Measurements from ENCODE around the gene SSBP2.

Gene SSBP2

DNA sequence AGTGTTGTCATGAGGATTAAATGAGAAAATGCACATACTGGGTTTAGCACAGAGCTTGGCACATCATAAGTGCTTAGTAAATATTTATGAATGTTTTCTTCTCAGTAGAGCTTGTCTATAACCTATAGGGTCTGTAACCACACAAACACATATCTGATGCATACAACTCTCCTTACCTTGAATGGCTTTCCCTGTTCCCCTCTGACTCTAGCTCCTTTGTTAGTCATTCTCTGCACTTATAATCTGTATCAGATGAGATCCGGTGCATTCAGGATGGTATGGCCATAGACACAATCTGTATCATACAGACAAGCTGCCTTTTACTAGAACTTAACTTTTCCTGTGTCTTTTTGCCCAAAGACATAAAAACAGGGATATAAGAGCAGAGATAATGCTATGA is 11.1 kb upstream of the SSBP2 start:
- H3K27ac Mint-ChIP-seq: no peak overlapping the region
- DNase-seq: no peak
- CTCF ChIA-PET: interaction anchor here (0.8 to 2.0 kb wide), 3 partner anchors 11 to 89 kb away, joined by 3 to 7 read pairs (median 3); partner anchors contain the start of gene SSBP2
- no peak overlapping the region for H3K4me3 Mint-ChIP-seq
- no peaks in the 10 kb centered on the region for H3K27me3 Mint-ChIP-seq
- H3K36me3 Mint-ChIP-seq: no peaks in the 10 kb centered on the region
- no peaks in the 10 kb centered on the region for H3K9me3 Mint-ChIP-seq
- H3K4me1 Mint-ChIP-seq: peaks cover 16% of the 10 kb centered on the region

DNA sequence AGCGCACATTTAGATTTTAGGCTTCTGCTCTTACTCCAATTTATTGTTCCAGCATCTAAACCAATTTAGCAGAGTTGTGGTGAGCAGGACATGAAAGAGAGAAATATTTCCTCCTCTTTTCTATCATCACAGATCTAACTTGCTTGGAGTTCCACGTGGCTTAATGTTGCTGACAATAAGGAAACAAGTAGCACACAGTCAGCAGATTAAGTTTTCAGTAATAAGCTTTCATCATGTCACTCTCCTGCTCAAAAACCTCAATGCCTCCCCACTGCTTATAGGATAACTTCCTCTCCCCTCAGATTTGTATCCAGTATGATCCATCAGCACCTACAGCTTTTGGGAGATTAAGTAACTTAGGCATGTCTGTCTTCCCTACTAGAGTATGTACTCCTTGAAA is 10.4 kb upstream of the SSBP2 start:
- no peaks in the 10 kb centered on the region for H3K36me3 Mint-ChIP-seq
- H3K4me3 Mint-ChIP-seq: no peak overlapping the region
- H3K4me1 Mint-ChIP-seq: peaks cover 16% of the 10 kb centered on the region
- CTCF ChIA-PET: interaction anchor here (0.8 to 1.2 kb wide), 2 partner anchors 11 to 90 kb away, joined by 3 read pairs; partner anchors contain the start of gene SSBP2
- H3K27me3 Mint-ChIP-seq: no peaks in the 10 kb centered on the region
- no peaks in the 10 kb centered on the region for H3K9me3 Mint-ChIP-seq
- DNase-seq: no peak
- no peak overlapping the region for H3K27ac Mint-ChIP-seq

DNA sequence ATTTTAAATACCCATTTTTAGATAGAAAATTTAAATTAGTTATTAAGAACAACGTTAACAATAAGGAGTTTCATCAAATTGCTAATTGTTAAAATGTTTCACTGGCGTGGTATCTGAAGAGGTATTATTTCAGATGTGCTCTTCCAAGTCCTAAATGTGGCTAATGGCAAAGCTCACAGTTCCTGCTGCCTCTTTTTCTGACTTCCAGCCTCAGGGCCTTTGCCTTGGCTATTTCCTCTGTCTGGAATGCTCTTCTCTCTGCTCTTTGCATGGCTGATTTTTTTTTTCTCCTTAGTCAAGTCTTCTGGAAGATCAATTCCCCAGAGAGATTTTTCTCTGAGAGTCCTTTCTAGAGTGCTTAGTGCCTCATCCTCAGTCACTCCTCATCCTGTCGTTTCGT is 9.6 kb upstream of the SSBP2 start:
- no peak for DNase-seq
- CTCF ChIA-PET: no interaction called here
- Mint-ChIP-seq H3K9me3 (no peaks in the 10 kb centered on the region), H3K36me3 (no peaks in the 10 kb centered on the region), H3K4me1 (peaks cover 16% of the 10 kb centered on the region), H3K4me3 (no peak overlapping the region), H3K27ac (no peak overlapping the region), H3K27me3 (no peaks in the 10 kb centered on the region)

DNA sequence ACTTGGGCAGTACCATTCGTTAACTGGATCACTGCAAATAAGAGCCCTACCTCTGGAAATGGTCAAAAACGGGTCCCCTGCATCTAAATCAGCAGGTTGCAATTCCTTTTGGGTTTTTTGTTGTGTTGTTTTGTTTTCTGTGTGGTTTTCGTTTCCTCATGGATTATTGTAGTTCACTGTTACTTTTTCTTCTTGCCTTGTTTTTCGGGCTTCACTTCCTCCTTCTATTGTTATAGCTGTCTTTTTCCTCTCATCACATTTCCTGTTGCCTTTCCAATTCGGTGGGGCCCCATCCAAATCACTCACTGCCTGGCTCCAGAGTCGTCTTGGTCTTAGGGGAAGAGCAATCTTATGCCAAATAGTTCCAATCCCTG is 8.7 kb upstream of the SSBP2 start:
- no peaks in the 10 kb centered on the region for H3K36me3 Mint-ChIP-seq
- H3K27ac Mint-ChIP-seq: no peak overlapping the region
- CTCF ChIA-PET: no interaction called here
- no peak for DNase-seq
- peaks cover 16% of the 10 kb centered on the region for H3K4me1 Mint-ChIP-seq
- H3K27me3 Mint-ChIP-seq: peaks cover 2% of the 10 kb centered on the region
- no peak overlapping the region for H3K4me3 Mint-ChIP-seq
- H3K9me3 Mint-ChIP-seq: no peaks in the 10 kb centered on the region

DNA sequence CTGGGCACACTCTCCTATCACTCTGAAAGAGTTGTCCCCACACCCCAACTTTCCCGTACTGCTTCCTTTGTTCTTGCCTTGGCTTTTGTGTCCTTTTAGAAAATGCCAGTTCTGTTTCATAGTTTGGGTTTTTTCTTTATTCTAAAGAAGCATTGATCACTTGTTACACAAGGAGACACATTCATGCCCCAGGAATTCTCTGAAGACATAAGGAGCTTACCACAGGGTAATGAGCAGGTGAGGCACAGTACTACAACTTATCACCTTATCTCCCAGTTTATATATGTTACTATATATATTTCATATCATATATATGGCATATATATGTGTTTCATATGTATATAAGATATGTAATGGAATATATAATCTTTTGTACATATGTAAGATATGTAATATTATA is 6.5 kb upstream of the SSBP2 start:
- Mint-ChIP-seq H3K27ac (no peak overlapping the region), H3K4me3 (no peak overlapping the region), H3K27me3 (peaks cover 6% of the 10 kb centered on the region), H3K36me3 (no peaks in the 10 kb centered on the region), H3K9me3 (no peaks in the 10 kb centered on the region), H3K4me1 (peaks cover 19% of the 10 kb centered on the region)
- CTCF ChIA-PET: no interaction called here
- no peak for DNase-seq

DNA sequence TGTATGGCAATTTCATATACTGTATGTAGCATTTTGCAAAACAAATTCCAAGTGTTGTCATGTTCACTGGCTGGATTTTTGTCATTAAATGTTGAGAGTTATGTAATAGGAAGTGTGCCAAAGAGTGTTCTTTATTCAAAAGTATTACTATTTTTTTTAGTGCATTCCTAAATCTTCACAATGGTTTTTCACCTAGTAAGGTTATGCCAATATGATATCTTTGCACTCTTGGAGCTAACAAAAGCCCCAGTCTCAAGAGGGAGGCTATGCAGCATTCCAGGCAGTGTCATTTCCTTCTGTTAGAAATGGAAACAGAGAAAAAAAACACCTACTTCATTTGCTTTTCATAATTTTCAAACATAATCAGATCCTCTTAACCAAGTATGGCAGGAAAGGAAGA is 5.1 kb upstream of the SSBP2 start:
- no peaks in the 10 kb centered on the region for H3K9me3 Mint-ChIP-seq
- no peak for DNase-seq
- H3K36me3 Mint-ChIP-seq: no peaks in the 10 kb centered on the region
- no peak overlapping the region for H3K4me3 Mint-ChIP-seq
- CTCF ChIA-PET: interaction anchor here (0.7 kb wide), 1 partner anchor 89 kb away, joined by 3 read pairs; no protein-coding TSS in a partner anchor
- H3K27me3 Mint-ChIP-seq: peaks cover 12% of the 10 kb centered on the region
- peaks cover 25% of the 10 kb centered on the region for H3K4me1 Mint-ChIP-seq
- no peak overlapping the region for H3K27ac Mint-ChIP-seq

DNA sequence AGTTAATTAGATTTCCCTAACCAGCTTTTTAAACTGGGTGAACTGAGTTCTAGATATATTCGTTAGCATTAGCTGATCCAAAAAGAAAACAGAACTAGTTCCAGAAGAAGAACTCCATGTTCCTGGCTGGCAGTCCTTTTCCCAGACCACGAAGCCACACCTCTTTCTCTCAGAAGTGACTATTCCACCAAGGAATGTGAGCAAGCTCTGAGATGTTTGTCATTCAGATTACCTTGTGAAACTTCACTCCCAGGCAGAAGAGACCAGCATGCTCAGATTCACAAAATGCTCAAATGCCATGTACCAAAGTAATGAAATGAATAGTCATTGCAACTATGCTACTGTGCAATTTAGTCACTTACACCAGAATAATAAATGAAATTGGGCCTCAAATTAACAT is 4.4 kb upstream of the SSBP2 start:
- no peak overlapping the region for H3K4me3 Mint-ChIP-seq
- H3K27me3 Mint-ChIP-seq: peaks cover 16% of the 10 kb centered on the region
- CTCF ChIA-PET: interaction anchor here (1.8 kb wide), 1 partner anchor 96 kb away, joined by 5 read pairs; no protein-coding TSS in a partner anchor
- no peak overlapping the region for H3K27ac Mint-ChIP-seq
- peaks cover 21% of the 10 kb centered on the region for H3K4me1 Mint-ChIP-seq
- DNase-seq: no peak
- no peaks in the 10 kb centered on the region for H3K9me3 Mint-ChIP-seq
- no peaks in the 10 kb centered on the region for H3K36me3 Mint-ChIP-seq

DNA sequence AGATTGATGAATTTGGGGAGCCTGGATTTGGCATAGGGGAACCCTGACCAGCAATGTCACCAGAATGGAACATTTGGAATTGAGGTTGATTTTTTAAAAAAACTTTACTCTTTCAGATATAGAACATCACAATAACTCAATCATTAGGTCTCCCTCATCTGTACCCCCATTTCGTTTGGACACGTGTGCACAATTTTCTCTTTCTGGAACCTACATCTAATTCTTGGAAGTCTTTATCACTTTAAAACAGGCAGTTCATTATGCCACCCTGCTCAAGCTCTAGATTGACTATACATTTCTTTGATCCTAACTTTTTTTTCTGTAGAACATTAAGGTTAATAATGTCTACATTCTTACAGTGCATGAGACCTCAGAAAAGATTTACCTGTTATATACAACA is 3.7 kb upstream of the SSBP2 start:
- H3K36me3 Mint-ChIP-seq: peaks cover 1% of the 10 kb centered on the region
- peaks cover 18% of the 10 kb centered on the region for H3K4me1 Mint-ChIP-seq
- no peak overlapping the region for H3K4me3 Mint-ChIP-seq
- no peak for DNase-seq
- H3K9me3 Mint-ChIP-seq: no peaks in the 10 kb centered on the region
- no peak overlapping the region for H3K27ac Mint-ChIP-seq
- CTCF ChIA-PET: interaction anchor here (0.6 to 1.8 kb wide), 3 partner anchors 15 to 102 kb away, joined by 3 to 5 read pairs (median 4); no protein-coding TSS in a partner anchor
- peaks cover 19% of the 10 kb centered on the region for H3K27me3 Mint-ChIP-seq

DNA sequence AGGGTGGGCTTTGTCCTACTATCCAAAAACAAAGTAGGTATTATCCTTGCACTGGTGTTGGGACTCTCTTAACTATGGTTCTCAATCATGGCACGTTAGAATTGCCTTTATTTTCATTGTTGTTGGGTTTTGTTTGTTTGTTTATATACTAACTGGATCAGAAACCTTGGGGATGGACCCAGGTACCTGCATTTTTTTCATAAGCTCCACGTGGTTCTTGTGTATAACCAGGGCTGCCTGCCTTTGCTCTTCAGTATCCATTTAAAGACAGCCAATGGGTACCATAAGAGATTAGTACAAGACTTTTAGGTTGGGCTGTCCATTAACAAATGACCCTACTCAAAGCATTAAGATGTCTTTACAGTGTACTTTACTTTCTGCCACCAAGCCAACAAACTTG is 2.5 kb upstream of the SSBP2 start:
- DNase-seq: no peak
- no peak overlapping the region for H3K4me3 Mint-ChIP-seq
- H3K27me3 Mint-ChIP-seq: peaks cover 28% of the 10 kb centered on the region
- CTCF ChIA-PET: interaction anchor here (1.3 to 1.8 kb wide), 2 partner anchors 98 to 103 kb away, joined by 3 to 5 read pairs; no protein-coding TSS in a partner anchor
- no peak overlapping the region for H3K27ac Mint-ChIP-seq
- no peaks in the 10 kb centered on the region for H3K9me3 Mint-ChIP-seq
- peaks cover 21% of the 10 kb centered on the region for H3K4me1 Mint-ChIP-seq
- peaks cover 2% of the 10 kb centered on the region for H3K36me3 Mint-ChIP-seq

DNA sequence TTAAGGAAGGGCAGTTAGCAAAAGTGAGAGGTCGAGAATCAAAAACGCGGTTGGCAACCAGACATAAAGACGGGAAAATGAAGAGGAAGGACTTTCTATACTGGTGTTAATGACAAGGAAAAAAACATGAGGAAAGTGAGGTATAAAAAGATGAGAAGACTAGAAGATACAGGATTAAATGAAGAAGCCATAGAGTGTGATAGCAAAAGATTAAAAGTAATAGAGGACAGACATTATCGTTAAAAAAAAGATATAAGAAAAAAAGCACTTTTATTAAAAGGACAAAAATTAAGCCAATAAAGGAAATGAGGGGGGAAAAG is 1.7 kb upstream of the SSBP2 start:
- H3K4me3 Mint-ChIP-seq: peak overlapping the region; percentile 91
- peak overlapping the region; percentile 85 for H3K27ac Mint-ChIP-seq
- no peaks in the 10 kb centered on the region for H3K9me3 Mint-ChIP-seq
- H3K36me3 Mint-ChIP-seq: peaks cover 5% of the 10 kb centered on the region
- no peak for DNase-seq
- CTCF ChIA-PET: interaction anchor here (2.7 kb wide), 1 partner anchor 99 kb away, joined by 23 read pairs; no protein-coding TSS in a partner anchor
- peaks cover 28% of the 10 kb centered on the region for H3K27me3 Mint-ChIP-seq
- peaks cover 25% of the 10 kb centered on the region for H3K4me1 Mint-ChIP-seq

DNA sequence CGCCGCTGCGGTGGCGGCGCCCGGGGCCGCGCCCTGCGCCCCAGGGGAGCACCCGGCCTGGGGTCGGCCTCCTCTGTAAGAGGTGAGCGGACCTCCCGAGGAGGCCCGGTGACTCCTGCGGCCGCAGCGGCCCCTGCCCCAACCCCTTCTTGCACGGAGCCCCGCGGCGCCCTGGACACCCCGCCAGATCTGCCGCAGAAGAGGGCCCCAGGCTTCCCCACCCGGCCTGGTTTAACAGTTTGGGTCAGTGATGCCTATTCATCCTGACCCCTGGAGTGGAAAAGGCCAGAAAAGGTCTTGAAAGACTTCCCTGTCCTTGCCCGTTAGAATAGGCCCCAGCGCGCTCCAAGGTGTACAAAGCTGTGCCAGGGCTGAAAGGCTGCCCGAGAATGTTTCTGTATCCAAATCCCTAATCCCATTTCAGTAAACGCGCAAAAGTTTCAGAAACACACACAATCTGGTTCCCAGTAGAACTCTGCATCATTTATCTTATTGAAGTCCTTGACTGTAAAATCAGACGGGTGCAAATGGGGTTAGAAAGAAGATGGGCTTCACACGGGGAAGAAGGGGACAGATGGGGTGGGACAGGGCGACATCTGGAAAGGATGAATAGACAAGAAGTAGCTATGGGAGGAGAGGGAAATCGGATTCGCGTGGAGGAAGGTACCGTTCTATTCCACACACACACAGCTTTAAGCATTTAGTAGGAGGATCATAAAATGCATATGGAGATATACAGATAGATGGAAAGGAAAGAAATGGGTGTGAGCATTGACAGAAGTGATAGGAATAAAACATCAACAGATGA is 1.1 kb upstream of the SSBP2 start:
- CTCF ChIA-PET: interaction anchor here (1.1 to 2.7 kb wide), 3 partner anchors 87 to 245 kb away, joined by 3 to 23 read pairs (median 8); no protein-coding TSS in a partner anchor
- Mint-ChIP-seq H3K27ac (peak overlapping the region; percentile 97), H3K27me3 (peaks cover 28% of the 10 kb centered on the region), H3K9me3 (no peaks in the 10 kb centered on the region), H3K36me3 (peaks cover 6% of the 10 kb centered on the region), H3K4me3 (peak overlapping the region; percentile 91), H3K4me1 (peaks cover 26% of the 10 kb centered on the region)
- no peak for DNase-seq

DNA sequence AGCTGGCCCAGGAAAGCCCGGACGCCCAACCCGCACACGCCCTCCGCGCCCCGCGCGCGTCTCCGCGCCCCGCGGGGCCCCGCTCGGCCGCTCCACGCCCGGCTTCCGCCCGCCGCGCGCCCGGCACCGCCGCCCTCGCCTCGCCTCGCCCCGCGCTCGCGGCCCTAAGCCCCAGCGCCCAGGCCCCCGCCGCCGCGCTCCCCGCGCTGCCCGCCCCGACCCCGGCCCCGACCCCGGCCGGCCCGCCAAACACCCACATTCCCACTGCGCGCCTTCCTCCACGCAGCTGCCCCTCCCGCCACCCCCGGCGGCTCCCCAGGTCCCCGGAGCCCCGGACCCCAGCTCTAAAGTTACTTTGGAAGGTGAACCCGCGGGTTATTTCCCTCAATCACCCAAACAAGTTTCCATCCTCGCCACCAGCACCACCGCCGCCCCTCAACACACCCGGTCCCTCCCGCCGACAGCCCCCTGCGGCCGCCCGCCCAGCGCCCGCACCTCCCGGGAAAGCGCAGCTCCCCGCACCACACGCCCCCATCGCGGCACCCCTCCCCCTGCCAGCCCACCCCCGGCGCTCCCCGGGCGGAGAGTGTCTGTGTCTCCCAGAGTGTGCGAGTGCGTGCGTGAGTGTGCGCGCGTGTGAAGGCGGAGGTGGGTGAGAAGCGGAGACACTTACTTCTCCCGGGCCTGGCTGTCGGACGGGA is 439 bp downstream of the SSBP2 start:
- Mint-ChIP-seq H3K4me1 (peaks cover 33% of the 10 kb centered on the region), H3K9me3 (no peaks in the 10 kb centered on the region), H3K36me3 (peaks cover 6% of the 10 kb centered on the region), H3K27ac (peak overlapping the region; percentile 97), H3K4me3 (peak overlapping the region; percentile 91), H3K27me3 (peaks cover 28% of the 10 kb centered on the region)
- peak; percentile 53 for DNase-seq
- CTCF ChIA-PET: interaction anchor here (0.8 to 2.7 kb wide), 5 partner anchors 11 to 244 kb away, joined by 3 to 23 read pairs (median 4); no protein-coding TSS in a partner anchor

DNA sequence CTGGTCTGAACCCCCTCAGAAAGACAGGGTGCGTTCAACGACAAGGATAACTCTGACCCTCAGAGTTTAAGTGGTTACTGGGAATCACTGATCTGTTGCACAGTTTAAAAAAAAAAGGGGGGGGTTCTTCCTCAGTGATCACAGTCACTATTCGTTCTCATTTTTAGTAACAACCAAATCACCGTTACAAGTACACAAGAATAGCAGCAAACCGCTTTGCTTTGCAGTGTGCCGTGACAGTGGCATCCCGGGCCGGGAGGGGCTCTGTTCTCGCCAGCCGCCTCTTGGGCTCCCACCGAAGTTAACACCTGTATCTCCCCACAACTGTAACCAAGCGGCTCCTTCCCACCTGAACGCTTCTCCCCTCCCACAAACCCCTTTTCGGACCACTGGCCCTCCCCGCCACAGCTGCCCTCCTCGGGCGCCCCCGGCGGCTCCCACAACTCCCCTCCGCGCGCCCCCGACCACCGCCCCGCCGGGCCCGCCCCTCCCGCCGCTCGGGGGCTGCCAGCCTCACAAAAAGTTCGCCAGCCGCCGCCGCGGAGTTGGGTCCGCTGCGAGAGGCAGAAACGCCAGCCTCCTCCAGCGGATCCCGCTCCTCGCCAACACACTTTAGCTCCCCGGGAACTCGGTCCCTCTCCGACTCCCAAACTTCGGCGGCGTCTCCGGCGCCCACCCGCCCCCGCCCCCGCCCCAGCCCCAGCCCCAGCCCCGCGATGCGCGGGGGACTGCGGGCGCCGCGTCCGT is 1.2 kb downstream of the SSBP2 start:
- DNase-seq: peak; percentile 68
- CTCF ChIA-PET: interaction anchor here (0.8 to 2.7 kb wide), 5 partner anchors 12 to 416 kb away, joined by 3 to 23 read pairs (median 4); no protein-coding TSS in a partner anchor
- Mint-ChIP-seq H3K9me3 (no peaks in the 10 kb centered on the region), H3K36me3 (peaks cover 6% of the 10 kb centered on the region), H3K4me3 (peak overlapping the region; percentile 95), H3K4me1 (peaks cover 33% of the 10 kb centered on the region), H3K27me3 (peaks cover 27% of the 10 kb centered on the region), H3K27ac (peak overlapping the region; percentile 91)

DNA sequence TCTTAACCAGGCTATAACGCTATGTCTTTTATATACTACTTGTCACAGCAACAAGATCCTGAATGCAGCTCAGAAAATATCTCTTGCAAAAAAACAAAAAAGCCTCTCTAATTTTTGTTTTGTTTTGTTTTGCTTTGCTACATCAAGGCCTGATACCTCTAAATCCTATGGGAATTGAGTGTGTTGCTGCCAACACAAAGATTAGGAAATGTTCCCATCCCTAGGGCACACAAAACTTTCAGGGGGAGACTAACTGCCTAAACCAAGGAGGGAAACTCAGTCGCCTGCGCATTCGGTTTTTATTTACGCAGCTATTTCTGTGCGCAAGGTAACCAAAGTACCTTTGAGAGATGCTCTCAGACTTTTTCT is 1.7 kb downstream of the SSBP2 start:
- CTCF ChIA-PET: interaction anchor here (0.8 to 1.0 kb wide), 3 partner anchors 89 to 416 kb away, joined by 3 to 5 read pairs (median 4); no protein-coding TSS in a partner anchor
- H3K27me3 Mint-ChIP-seq: peaks cover 24% of the 10 kb centered on the region

More for the DNA sequence above, 1.7 kb downstream of the SSBP2 start:
- no peak for DNase-seq
- Mint-ChIP-seq H3K36me3 (peaks cover 6% of the 10 kb centered on the region), H3K27ac (peak overlapping the region; percentile 91), H3K9me3 (no peaks in the 10 kb centered on the region), H3K4me3 (peak overlapping the region; percentile 95), H3K4me1 (peaks cover 33% of the 10 kb centered on the region)
